ENCODE data around the gene LAMA4.

The LAMA4 gene

DNA sequence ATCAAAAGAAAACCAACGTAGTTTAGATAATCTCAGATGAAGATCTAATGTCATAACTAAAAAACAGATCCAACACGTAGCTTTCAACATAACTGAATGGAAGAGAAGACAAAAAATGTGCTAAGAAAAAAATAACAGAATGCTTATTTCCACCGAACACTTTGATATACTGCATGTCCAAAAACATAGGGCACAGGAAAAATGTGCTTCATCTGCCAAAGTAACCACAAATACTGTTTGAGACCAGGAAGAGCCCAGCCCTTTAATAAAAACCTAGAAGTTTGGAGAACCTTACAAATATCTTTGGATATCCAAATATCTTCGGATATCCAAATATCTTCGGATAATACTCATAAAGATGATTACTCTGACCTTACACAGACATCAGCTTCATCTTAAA is 19.8 kb downstream of the LAMA4 start:
- DNase-seq: no peak

DNA sequence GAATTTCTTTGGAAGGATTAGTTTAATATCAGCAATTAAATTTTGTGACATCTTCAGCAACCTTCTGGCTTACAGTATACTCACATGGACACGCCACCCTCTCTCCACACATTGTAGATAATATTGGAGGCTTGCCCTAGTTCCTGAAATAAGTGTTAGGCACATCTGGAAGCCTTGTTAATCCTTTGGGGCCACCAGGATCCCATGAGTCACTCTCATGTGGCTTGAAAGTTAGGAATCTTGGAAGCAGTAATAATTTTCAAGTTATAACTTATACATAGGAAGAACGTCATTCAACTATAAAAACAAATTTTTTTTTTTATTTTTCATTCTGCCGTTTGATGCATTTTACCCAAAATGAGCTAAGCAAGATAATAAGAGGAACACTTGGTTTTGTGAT is 20.5 kb downstream of the LAMA4 start:
- DNase-seq: no peak

DNA sequence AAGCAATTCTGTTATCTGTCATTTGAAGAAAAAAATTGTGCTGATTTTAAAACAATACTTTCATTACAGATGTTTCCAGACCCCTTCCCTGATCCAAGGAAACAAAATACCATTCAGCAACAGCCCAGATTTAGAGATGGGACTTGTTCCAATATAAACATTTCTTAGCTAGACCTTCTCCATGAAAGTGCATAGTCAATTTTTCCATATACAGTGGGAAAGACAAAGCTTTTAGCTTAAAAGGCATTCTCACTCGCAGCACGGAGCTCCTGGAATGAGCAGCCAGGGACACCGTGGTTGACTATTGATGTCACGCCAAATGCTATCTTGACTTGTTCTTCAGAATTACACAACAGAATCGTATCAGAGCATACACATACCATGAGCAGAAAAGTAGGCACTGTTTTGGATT is 21.5 kb downstream of the LAMA4 start:
- no peak for DNase-seq

DNA sequence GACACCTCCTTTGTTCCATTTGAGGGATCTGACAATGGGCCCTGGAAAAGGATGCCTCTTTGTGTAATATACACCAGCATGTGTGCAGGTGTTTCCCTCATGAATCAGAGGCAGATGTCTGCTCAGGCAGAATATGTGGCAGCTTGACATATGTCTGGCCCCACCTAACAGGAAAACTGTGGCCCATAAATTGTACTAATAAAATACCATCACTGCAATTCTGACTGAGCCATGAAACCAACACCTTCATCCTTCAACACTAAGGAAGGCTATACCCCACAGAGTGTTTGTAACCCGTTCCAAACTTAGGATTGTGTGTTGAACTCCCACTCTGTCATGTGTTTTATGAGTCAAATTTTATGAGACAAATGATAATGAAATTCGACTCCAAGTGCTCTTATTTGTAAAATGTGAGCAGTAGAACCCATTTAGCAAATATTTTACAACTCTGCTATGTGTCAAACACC is 22.7 kb downstream of the LAMA4 start:
- no peak for DNase-seq

DNA sequence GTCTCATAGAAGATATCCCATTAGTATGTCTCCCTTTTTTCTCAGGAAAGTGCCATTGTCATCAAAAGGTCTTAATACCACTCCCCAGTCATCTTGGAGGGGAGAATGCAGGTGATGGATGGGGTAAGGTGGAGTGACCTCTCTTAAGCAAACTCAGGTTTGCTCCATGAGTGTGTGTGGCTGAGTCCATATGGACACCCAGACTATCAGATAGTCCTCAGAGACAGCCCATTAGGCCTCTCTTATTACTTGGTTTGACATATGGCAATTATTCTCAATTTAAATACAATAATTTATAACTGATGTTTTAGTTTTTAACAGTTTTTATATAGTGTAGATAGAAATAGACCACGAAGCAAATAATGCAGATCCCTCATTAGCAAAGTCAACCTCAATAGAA is 23.2 kb downstream of the LAMA4 start:
- DNase-seq: no peak

DNA sequence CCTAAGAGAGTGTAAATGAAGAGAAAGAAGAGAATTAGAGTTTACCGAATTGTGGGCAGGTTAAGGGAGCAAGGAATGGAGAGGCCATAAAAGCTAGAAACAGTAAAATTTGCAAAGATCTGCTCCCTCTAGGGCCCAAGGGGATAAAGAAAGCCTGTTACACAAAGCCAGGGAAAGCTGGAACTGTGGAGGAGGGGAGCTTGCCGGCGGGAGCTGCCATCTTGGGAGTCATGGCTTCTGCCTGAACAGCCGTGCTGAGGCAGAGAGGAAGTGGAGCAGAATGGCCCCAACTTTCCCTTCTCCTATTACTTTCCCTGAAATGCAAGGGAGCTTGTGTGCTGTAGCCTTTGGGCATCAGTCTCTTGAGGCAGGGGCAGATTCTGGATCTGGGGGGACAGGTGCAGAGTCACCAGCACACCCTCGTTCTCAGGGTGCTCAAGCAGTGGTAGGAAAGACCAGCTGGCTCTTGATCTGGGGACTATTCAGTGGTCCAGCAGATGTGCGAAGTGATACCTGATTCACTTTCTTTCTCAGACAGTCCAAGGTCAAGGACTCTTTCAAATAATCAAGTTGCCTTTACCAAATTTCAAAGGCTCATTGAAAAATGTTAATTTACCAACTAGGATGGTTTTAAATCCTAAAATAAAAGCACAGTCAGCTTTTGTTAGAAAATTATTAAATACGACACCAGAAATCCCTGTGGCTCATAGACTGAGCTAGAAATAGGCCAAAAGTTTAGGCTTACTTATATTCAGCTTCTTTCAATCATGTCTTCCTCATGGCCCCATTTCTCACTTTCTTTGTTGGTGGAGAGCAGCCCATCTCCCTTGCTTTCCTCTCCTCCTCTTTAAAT is 25.7 kb downstream of the LAMA4 start:
- DNase-seq: no peak

DNA sequence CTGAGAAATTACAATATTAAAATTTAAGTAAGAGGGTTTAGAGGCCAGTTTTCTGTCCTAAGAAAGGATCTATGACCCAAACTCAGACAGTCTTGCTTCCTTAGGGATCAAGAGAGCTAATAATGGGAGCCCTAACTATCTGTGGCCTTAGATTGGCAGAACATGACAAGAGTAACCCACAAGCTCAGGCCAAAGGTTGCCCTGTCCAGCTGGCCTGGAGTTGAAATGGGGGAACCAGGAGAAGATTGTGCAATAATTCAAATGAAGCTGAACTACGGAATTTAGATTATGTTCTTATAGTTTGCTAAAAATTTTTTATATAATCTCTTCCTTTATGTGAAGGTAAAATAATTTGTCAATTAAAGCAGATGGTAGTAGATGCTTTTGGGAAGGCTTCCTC is 26.4 kb downstream of the LAMA4 start:
- DNase-seq: no peak

DNA sequence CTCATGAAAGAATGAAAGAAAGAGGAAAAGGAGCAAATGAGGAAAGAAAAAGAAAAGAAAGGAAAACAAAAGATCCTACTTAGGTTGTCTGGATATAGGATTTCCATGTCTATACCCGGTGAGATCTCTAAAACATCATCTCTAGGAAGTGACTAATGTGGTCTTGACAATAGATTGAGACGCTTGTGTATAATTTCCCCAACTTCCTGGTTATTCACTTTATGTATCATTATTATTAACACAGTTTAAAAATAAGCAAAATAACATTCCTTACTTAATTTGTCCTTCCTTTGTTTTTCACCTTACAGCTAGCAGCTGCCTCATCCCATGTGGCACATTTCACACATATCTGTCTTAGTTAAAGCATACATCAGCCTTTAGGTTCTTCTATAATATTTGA is 27.0 kb downstream of the LAMA4 start:
- no peak for DNase-seq

DNA sequence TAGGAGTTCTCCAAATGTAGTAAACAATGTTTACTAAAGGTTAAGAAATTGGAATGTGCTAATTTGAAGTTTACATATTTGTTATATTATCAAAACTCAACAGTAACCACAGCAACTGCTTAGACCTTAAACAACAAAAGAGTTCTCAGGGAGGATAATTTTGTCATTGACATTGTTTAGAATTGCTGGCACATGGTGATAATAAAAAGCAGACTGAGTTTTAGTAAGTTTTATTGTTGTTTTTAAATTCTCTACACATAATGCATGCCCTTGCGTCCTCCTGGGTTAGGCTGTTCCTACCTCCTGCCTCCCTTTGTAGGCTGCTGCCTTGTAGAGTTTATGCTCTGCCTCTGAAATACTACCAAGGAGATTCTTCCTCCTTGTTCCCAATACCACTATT is 28.7 kb downstream of the LAMA4 start:
- no peak for DNase-seq

DNA sequence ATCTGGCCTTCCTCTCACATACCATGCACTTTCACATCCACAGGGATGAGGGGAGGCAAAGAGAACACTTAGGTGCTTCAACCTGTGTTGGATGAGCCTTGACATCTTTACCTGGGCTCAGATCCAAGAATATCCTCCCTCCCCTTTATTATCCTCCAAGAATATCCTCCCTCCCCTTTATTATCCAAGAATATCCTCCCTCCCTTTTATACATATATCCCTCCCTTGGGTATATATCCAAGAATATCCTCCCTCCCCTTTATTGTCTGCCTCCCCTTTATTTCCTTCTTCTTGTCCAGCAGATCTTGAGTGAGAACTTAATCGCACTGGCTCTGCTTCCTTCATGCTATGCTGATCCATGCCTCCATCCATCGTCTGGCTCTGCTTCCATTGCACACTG is 30.3 kb downstream of the LAMA4 start:
- DNase-seq: no peak

DNA sequence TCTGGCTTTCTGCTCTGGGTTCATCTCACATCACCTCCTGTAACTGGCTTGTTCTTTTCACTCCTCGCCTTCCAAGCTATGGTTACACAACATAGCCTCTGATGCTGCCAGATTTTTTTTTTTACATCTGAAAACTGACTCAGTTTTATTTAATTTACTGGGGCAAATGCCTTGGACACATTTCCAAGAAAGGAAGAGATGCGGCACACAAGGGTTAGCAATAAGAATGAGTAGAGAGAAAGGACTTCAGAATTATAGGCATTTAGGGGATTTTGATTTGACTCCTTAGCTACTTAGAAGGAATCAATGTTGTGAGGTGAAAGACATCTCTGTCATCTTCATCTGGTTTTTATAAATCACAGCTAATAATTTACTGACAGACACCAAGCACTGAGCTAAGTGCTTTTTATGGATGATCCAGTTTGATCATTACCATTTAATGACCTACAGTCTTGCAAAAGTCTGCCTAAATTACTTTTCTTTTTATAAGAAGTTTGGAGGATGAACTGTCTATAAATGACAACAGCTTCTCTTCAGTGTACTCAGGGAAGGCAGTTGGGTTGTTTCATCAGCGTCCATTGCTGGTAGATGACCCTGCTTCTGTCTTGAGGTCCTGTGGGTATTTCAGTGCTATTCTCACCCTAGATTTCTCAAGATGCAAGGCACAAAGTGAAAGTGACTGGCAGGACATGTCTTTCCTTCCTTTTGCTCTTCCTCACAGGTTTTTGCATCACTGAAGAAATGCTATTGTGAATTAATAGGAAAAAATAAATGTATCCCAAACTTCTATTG is 31.1 kb downstream of the LAMA4 start:
- no peak for DNase-seq

DNA sequence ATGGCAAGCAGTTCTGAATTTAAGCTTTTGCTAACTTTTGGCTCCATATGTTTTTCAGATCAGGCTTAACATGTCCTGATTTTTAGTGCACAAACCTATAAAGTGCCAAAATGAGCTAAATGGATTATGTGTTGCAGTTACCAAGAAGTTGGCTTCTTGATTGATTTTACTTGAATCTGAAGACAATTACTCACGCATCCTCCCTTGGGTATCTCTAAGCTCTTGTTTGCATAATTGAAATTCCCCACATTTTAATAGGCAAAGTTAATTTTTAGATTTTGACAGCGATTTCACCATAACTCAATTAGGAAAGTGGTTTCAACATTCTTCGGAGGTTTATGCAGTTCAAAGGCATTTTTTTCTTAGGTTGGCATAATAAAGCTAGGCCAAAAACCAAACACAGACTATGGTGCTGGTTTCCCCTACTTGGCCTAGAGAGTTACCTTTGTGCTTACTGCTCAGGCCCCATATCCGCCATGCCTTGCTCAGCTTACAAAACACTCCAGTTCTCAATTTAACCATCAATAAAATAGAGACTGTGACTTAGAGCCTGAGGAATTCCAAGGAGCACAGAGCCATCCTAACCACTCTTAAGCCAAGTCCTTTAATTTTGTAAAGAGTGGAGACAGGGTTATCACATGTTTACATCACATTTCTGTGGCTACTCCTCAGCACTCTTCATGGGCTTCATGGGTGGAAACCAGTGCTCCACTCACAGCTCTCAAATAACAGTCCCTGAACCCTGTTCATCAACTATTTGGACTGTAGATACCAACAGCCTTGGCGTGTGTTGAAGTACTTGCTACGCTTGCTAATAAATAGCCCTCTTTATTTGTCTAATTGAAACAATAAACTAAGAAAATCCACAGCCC is 32.1 kb downstream of the LAMA4 start:
- no peak for DNase-seq

DNA sequence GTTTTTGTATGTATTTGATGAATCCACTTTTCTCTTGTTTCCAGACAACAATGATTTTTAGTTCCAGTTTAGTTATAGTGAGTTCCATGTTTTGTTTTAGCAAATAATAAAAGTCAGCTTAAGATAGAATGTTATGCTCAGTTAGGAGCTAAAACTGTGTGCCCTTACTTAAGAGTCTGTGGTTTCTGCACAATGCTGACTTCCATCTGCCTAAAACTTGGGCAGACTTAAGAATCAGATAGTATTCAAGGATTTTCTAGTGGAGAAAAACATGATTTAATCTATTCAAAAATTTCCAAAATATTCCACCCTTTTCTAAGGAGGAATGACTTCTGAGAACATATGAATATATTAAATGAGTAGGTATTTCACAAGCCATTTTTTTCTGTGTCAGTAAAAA is 32.8 kb downstream of the LAMA4 start:
- DNase-seq: no peak

DNA sequence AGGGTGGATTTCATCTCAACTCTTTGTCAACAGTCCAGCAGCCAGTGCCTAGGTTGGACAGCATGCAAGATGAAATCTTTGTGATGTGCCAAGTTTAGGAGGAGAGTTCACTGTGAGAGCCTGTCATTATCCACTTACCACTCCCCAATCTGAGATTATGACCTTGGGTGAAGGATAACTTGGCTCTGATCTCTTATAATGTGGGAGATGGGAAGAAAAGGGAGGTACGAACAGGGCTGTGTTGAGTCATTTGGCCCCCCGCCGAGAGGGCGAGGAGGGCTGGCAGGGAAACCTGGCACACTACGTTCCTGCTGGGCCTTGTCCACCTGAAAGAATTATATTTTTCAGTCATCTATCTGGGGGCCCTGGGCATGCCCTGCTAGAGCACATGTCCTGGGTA is 35.8 kb downstream of the LAMA4 start:
- no peak for DNase-seq

DNA sequence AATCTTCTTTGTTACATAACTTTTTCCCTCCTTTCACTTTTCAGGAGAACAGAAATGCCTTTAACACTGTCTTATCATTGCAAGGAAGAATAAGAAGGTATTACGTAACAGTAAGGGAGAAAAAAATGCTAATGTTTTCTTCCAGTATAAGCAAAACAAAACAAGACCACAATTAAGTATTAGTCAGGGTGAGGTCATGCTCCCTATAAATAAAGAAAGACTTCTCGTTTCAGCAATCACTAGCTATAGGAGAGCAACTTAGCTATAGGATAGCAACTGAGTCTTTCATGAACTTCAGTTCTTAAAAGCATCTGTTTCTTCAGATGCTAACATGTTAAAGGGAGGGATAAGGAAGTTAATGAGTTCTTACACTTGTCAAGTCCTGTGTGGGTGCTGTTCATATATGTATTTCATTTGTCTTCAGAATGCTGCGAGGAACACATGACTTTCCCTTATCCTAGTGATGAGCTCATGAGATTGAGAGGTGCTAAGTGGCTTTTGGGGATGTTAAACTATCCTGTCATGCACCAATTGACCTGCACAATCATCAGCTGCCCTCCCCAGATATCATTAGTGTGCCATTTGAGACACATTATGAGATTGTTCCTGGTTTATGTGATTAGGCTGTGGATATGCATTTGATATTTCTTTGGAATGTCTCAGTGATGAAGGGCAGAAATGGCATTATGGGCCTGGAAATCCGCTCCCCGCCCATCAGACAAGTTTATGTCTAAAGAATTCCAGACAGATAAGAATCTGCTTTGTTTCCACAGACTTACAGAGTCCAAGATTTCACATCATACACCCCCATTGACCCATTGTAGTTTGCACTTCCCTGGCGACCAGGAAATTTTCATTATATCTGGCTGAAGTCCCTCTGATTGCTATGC is 37.5 kb downstream of the LAMA4 start:
- no peak for DNase-seq

DNA sequence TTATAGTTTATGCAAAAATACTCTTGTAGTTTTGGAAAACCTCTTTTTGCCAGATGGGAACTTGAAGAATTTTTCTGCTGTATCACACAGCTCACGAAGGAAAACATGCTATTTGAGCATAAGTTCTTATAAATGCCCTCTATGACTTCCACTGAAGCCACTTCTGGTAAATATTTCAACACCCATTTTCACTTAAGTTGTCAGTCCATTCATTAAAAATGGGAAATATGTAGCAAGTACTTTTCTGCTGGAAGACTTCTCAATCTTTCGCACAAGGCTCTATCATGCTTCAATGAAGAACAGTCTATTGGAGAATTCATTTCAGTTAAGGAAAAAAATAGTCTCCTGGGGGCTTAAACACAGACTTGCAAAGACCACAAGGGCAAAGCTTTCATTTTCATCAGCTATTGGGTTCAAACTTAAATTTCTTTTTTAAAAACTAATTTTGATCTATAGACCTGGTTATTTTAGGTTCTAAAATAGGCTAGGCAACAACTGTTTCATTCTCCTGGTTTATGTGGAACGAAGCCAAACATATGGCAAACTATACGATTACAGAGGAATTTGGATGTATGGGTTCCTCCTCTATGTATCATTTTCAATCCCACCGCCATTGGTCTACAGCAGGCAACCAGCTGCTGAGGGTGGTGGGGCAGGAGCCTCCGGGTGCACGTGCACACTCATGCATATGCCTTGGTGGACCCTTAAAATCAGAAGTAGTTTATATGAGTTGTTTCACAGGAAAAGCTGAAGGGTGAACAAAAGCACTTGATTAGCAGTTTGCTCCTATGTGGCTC is 38.7 kb downstream of the LAMA4 start:
- no peak for DNase-seq

DNA sequence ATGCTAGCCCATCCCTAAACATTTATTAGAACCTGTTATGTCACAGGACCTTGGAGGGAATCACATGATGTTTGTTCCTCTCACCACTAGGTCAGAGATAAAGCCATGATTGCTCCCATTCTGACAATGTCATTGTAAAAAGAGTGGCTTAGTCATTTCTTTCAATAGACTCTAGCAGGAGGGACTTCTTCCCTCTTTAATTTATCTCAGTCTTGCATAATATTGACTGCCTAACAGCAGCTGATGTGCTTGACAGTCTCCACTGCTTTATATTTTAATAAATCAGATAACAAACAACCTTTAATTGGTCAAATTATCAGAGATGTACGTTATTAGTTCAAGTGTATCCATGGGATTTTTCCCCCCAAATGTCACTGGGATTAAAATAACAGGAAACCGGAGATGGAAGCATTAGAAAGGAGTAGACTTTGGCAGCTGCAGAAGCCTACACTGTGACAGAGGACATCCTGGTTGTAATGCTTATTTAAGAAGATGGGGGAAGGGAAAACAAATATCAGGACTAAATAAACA is 39.6 kb downstream of the LAMA4 start:
- DNase-seq: no peak

DNA sequence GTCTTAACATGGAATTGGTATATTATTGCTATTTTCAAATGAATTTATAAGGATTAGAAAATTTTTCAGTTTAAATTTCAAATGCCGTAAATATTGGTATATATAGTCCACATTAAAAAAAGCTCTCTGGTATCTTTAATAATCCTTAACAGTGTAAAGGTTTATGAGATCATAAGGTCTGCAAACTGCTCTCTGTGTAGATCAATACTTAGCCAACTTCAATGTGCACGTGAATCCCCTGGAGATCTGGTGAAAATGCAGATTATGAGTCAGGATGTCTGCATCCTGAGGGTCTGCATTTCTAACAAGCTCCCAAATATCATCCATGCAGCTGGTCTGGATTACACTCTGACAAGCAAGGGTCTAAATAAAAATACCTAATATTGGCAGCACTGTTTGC is 43.5 kb downstream of the LAMA4 start:
- DNase-seq: no peak

DNA sequence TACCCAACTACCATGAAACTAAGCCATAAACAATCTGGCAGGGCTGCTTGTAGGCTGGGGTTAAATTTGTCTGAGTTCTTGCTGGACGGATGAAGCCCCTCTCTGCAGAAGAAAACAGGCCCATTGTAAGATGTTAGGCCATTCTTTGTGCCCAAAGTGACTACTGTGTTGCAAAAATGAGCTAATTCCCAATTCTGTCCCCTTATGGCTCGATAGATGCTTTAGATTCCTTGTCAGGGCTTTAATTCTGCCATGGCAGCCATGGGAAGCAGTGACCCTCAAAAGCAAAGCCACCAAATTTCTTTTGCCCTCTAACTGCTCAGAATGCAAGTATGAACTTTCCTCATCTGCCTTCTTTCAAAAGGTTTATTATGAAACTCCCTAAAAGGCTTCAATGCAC is 45.2 kb downstream of the LAMA4 start:
- DNase-seq: no peak

DNA sequence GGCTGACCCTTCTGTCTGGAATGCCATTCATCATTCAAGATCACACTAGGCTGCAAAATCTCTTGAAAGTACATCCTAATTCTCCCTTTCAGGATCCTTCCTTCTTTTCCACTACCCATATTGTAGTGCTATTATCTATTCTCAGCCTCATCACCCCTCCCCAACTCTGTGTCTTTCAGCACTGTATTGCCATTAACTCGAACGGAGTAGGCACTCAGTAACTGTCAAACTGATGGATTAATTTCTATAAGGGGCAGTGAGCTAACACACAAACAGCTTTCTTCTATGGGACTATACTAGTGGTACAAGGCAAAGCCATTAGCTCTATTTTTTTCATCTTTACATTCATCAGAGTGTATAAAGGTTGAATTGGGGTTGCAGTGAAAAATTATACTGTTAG is 46.6 kb downstream of the LAMA4 start:
- no peak for DNase-seq

DNA sequence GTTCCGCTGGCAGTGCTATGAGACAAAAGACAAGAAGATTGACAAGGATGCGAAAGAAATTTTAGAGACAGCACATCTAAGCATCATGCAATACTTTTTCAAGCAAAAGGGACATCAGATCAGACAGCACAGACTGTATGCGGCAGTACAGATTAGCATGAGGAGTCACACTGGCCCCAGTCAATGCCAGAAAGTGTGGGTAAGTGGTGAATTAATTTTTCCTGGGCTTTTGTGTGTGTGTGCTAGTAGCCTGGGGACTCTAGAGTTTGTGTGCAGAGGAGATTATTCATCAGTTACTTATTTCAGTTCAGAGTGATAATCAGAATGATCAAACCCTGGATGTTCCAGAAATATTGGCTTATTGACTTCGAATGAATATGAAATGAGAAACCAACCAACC is 47.2 kb downstream of the LAMA4 start:
- no peak for DNase-seq

All from 8988T (cell line).